SK-N-SH (cell line): ENCODE results near the gene KRT81. TPM values are rescaled to one million over a fixed set of nuclear protein-coding genes. Genes with fewer than 3 reads are reported as not detected.

Experiments
- CTCF ChIA-PET: fragments of 300-600, 350-600 bp; formaldehyde crosslinking; extraction: SDS; loops from one replicate; lab custom pipeline; 2021; lab: Yijun Ruan, JAX
- POLR2A ChIA-PET: fragments of 350-600 bp; sonication (Branson Sonifier 250); formaldehyde crosslinking; extraction: SDS; loops from one replicate; lab custom pipeline; 2020; ENCODE audit warnings: antibody characterized with exemption, inconsistent platforms; lab: Yijun Ruan, JAX
- DNase-seq: peaks from one replicate; pipeline ENCODE4 v3.0.0; 2012
- H2AFZ ChIP-seq: fragments of 200-600 bp; sonication (generic); 2 replicates; pipeline ENCODE4 v1.8.1; 2016; ENCODE audit warnings: antibody characterized with exemption, mild to moderate bottlenecking, low read depth
- H3F3A ChIP-seq: fragments of 200-600 bp; sonication (generic); replicated peaks from 2 replicates; pipeline ENCODE3; 2016; ENCODE audit warnings: antibody characterized with exemption, mild to moderate bottlenecking; ENCODE audit not compliant: insufficient read depth
- H3K27ac ChIP-seq, 2 experiments: fragments of 200-500 bp in 1 of 2; fragments of 200-600 bp in 1 of 2; sonication (Bioruptor generic) in 1 of 2; sonication (generic), shearing (Covaris generic) in 1 of 2; 2 replicates each; pipeline versions ENCODE4 v1.5.1 to v1.6.1; 2014 to 2016; ENCODE audit warnings: low read depth in 2 of 2, inconsistent platforms in 1 of 2, low read length in 1 of 2, mild to moderate bottlenecking in 1 of 2, mixed read lengths in 1 of 2
- H3K27me3 ChIP-seq: fragments of 200-600 bp; sonication (generic), shearing (Covaris generic); 2 replicates; pipeline ENCODE4 v1.6.1; 2016; ENCODE audit warnings: mixed run types; ENCODE audit not compliant: insufficient read depth
- H3K36me3 ChIP-seq, 2 experiments: fragments of 200-500 bp in 1 of 2; fragments of 200-600 bp in 1 of 2; sonication (Bioruptor generic) in 1 of 2; sonication (generic) in 1 of 2; replicated peaks in 1 of 2; 2 replicates each; pipeline versions ENCODE3 to v1.5.1; 2014 to 2016; ENCODE audit warnings: low read length in 1 of 2, mild to moderate bottlenecking in 1 of 2; ENCODE audit not compliant: insufficient read depth in 2 of 2, control insufficient read depth in 1 of 2
- H3K4me1 ChIP-seq, 2 experiments: fragments of 200-500 bp in 1 of 2; fragments of 200-600 bp in 1 of 2; sonication (Bioruptor generic) in 1 of 2; sonication (generic), shearing (Covaris generic) in 1 of 2; 2 replicates each; pipeline versions ENCODE4 v1.5.1 to v1.6.1; 2014 to 2016; ENCODE audit warnings: low read depth in 1 of 2, low read length in 1 of 2, mixed run types in 1 of 2; ENCODE audit not compliant: insufficient read depth in 2 of 2, control insufficient read depth in 1 of 2
- H3K4me2 ChIP-seq: fragments of 200-600 bp; sonication (generic), shearing (Covaris generic); 2 replicates; pipeline ENCODE4 v1.6.1; 2017; ENCODE audit warnings: mixed run types
- H3K4me3 ChIP-seq, 2 experiments: fragments of 200-500 bp in 1 of 2; fragments of 200-600 bp in 1 of 2; sonication (Bioruptor generic) in 1 of 2; sonication (generic), shearing (Covaris generic) in 1 of 2; 2 replicates each; pipeline versions ENCODE4 v1.5.1 to v1.8.1; 2014 to 2016; ENCODE audit warnings: low read depth in 2 of 2, inconsistent platforms in 1 of 2, low read length in 1 of 2, mild to moderate bottlenecking in 1 of 2, mixed read lengths in 1 of 2, moderate library complexity in 1 of 2
- H3K79me2 ChIP-seq: fragments of 200-600 bp; sonication (generic); 2 replicates; pipeline ENCODE4 v1.8.1; 2017; ENCODE audit warnings: mild to moderate bottlenecking; ENCODE audit not compliant: insufficient read depth
- H3K9ac ChIP-seq: fragments of 200-600 bp; sonication (generic); 2 replicates; pipeline ENCODE4 v1.6.1; 2017; ENCODE audit warnings: mixed run types
- H3K9me2 ChIP-seq: fragments of 200-600 bp; sonication (generic); 2 replicates; pipeline ENCODE4 v1.6.1; 2017; ENCODE audit warnings: mixed run types
- H3K9me3 ChIP-seq: fragments of 200-600 bp; sonication (generic); 2 replicates; pipeline ENCODE4 v1.6.1; 2017; ENCODE audit warnings: mixed run types, mild to moderate bottlenecking, moderate library complexity
- H4K20me1 ChIP-seq: fragments of 200-600 bp; sonication (generic); 2 replicates; pipeline ENCODE4 v1.6.1; 2017; ENCODE audit warnings: mild to moderate bottlenecking, mixed run types; ENCODE audit not compliant: insufficient read depth
- GATA2 ChIP-seq: sonication (generic); formaldehyde crosslinking; IDR thresholded peaks from 2 replicates; pipeline ENCODE4 v1.5.0; 2020; ENCODE audit warnings: mild to moderate bottlenecking, missing genetic modification reagents
- POLR2AphosphoS5 ChIP-seq: IDR thresholded peaks from 2 replicates; pipeline ENCODE4 v1.6.1; 2012; ENCODE audit warnings: low read depth, low read length
- REST ChIP-seq: IDR thresholded peaks from 2 replicates; pipeline ENCODE4 v1.6.1; 2012; ENCODE audit warnings: mild to moderate bottlenecking, low read depth, low read length, moderate library complexity
- USF1 ChIP-seq: IDR thresholded peaks from 2 replicates; pipeline ENCODE4 v1.4.0; 2012; ENCODE audit warnings: low read depth, borderline replicate concordance
- WGBS: methylation state at CpG from one replicate; pipeline ENCODE4 v1.1.6; 2017; ENCODE audit warnings: low lambda C conversion rate; 5-methylcytosine and 5-hydroxymethylcytosine counted together
- polyA plus RNA-seq, 3 experiments: library from polyadenylated mRNA; depleted of rRNA; stranded (reverse); fragments of >200 nt; gene quantifications; 2 replicates each; pipeline ENCODE4 v1.2.3, GENCODE V29; 2012

KRT81 gene
- polyA plus RNA-seq, 1 of the 3 experiments (the other 2 are of a cell fraction) = 1.9 TPM

GRCh38 chr12:52243856-52244614, 47.3 kb downstream of the KRT81 start (continued):
- TF ChIP-seq GATA2 (CRISPR knock-in tag) = no peak
- no peak for TF ChIP-seq REST
- TF ChIP-seq POLR2AphosphoS5 = no peak; the same call in 1 of the 2 replicates

GRCh38 chr12:52243259-52243855, 48.0 kb downstream of the KRT81 start:
- H2AFZ ChIP-seq = peak overlapping the region; percentile 87; the same call in 1 of the 2 replicates
- H3K27me3 ChIP-seq = no peaks in the 10 kb centered on the region
- H3K79me2 ChIP-seq = no peaks in the 10 kb centered on the region
- H3K27ac ChIP-seq = peak overlapping the region; percentile 71 to 91
- POLR2A ChIA-PET = no interaction called here
- peaks cover 19 to 23% of the 10 kb centered on the region in 2 experiments; a peak in 3 of 4 replicates for H3K4me1 ChIP-seq
- H3K9me3 ChIP-seq = no peaks in the 10 kb centered on the region
- peak overlapping the region; percentile 80; the same call in 1 of the 2 replicates for H3K4me2 ChIP-seq
- WGBS = 58% methylated on average over 5 of the region's 5 CpGs
- H3K4me3 ChIP-seq = no peak overlapping the region
- H3K9ac ChIP-seq = peak overlapping the region; percentile 46; the same call in 1 of the 2 replicates
- TF ChIP-seq USF1 = no peak
- peak; percentile 85 for TF ChIP-seq REST
- no peak for TF ChIP-seq POLR2AphosphoS5
- CTCF ChIA-PET = interaction anchor here (0.6 to 3.5 kb wide), 10 partner anchors 12 to 87 kb away, joined by 3 to 15 read pairs (median 5); no protein-coding TSS in a partner anchor
- no peaks in the 10 kb centered on the region for H3K9me2 ChIP-seq
- peak; percentile 17 for DNase-seq
- no peaks in the 10 kb centered on the region for H3K36me3 ChIP-seq
- H3F3A ChIP-seq = no peaks in the 10 kb centered on the region
- H4K20me1 ChIP-seq = no peaks in the 10 kb centered on the region
